ENCODE results near the gene THBS3.
"Not testable (repeated sequence)": the region's sequence is repeated elsewhere in the genome, so short reads cannot be mapped to it uniquely, and the experiment has no call there.

Gene THBS3

DNA sequence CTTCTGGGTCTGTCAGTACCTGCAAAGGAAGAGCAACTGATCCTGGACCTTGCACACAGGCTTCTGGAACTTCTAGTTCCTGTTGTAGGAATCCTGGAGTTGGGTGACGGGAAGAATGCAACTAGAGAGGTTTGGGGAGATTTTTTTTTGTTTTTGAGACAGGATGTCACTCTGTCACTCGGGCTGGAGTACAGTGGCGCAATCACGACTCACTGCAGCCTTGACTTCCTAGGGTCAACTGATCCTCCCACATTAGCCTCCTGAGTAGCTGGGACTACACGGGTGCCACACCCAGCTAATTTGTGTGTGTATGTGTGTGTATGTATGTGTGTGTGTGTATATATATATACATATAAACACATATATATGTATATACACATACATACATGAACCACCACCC is 28.8 kb upstream of the THBS3 start:
- no peak for DNase-seq (ENCODE audit: extremely low read depth in 1 of 2, low read depth in 1 of 2)

DNA sequence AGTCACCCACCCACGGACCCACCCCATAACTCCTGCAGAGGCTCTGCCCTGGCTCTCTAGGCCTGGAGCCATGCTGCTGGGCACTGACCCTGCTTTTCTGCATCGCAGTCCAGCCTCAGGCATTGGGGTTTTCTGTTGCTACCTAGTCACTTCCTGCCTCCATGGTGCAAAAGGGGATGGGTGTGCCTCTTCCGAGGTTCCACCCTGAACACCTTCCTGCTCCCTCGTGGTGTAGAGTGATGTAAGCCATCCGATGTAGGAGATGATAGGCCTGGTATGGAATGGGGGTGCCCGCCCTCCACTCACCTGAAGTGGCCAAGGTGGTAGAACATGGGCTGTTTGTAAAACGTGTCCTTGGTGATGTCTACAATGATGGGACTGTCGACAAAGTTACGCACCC is 27.7 kb upstream of the THBS3 start:
- not testable (repeated sequence) for DNase-seq (ENCODE audit: extremely low read depth in 1 of 2, low read depth in 1 of 2)

DNA sequence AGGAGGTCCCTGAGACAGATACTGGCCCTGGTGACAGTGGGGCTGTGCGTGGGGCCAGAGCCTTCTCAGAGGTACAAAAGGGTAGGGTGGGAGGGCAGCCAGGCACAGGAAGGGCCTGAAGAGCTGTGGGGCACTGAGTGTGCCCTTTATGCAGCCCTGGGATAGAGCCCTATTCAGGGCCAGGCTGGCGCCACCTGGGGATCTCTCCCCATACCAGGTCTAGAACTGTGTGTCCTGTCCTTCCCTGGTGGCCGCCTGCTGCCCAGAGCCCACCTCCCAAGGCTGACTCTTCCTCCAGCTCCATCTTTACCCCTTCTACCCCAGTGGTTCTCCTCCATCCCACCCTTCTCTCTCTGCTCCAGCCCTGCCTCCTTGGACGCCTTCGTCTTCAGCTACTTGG is 25.8 kb upstream of the THBS3 start:
- DNase-seq (ENCODE audit: extremely low read depth in 1 of 2, low read depth in 1 of 2): not testable (repeated sequence)

DNA sequence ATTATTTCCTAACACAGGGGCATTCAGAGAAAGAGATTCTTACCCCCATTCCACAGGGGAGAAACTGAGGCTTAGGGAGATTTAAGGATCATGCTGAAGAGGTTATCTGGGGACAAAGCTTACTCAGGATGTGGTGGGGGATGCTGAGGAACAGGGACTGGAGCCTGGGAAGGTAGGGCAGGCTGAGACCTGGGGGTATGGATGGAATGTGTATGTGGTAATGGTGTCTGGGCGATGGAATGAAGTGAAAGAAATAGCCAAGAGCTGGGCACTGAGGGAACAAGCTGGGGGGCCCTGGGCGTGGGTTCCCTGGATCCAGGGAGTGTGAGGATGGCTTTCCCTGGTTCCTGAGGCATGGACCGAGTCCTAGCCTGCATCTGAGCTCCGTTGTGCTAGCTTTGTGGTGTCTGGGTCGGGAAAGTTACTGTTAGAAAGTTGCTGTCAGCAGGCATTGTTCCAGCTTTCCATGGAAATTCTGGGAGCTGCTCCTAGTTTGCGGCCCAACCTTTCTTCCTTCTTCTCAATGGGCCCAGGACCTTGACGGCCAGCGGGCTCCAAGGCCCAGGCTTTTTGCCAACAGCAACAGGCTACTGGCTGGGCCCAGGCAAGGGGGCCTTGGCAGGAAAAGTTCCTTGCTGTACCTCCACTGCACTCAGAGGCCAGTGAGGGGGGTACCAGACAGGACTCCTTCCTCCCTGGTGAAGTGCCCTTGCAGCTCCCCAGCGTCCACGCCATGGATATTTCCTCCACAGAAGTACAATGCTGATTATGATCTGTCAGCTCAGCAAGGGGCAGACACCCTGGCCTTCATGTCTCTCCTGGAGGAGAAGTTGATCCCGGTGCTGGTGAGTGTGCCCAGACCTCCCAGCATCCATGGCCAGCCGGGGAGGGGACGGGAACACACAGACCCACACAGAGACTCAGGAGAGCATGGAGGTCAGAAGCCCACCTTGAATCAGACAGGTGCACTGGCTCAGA is 24.6 kb upstream of the THBS3 start:
- DNase-seq (ENCODE audit: extremely low read depth in 1 of 2, low read depth in 1 of 2): not testable (repeated sequence)

DNA sequence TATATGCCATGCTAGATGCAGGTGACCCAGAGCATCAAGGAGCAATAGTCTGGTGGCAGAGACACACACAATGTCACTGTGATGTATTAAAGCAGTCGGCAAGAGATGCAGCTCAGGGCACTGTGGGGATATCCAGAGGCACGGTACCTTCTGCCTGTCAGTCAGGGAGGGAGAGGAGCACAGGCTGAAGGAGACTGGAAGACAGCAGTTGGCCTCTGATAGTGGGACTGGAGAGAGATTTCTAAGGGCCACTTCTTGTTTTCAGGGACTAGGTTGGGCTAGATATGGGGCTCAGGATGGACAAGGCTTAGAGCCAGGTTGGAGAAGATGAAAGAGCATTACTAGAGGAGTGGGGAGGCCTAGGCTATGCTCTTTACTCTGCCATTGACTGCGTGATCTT is 23.6 kb upstream of the THBS3 start:
- not testable (repeated sequence) for DNase-seq (ENCODE audit: extremely low read depth in 1 of 2, low read depth in 1 of 2)

DNA sequence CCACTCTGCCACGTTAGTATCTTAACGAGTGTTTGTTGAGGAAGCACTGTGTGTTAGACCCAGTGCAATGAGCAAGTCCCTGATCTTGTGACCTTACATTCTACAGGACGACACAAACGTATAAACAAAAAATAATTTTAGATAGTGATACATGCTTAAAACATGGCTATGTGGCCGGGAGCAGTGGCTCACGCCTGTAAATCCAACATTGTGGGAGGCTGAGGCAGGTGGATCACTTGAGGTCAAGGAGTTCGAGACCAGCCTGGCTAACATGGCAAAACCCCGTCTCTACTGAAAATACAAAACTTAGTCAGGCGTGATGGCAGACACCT is 20.4 kb upstream of the THBS3 start:
- DNase-seq (ENCODE audit: extremely low read depth in 1 of 2, low read depth in 1 of 2): no peak

DNA sequence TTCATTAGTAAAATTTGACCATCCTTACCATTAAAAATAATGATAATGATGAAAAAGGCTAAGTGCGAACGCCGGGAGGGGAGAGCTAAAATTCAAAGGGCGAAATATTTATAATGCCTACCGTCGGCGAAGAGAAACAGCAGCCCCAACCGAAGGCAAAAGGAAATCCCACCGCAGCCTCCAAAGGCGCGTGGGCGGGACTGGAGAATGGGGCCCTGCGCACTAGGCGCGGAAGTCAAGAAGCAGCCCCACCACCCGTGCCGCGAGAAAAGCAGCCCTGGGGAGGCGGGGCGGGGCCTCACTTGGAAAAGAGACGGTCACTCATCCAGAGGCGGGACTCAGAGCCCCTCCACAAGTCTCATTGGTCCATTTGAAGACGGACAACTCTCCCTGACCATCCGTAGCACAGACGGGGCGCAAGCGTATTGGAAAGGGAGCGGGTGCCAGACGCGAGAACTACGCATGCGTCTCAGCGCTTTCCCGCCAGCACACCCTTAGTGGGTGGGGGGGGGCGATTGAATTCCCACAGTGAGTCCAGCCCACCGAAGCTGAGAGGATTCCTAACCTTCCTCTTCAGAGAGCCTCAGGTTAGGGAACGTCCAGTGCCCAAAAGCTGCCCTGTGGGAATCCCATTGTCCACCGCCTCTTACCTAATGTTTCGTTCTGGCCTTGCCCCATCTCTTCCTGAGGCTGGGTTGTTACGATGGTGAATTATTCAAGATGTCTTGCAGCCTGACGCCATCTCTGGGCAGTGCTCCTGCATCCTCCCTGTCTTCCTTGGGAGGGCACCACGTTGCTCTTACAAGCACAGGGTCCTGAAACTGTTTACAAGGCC is 19.8 kb upstream of the THBS3 start:
- peak; percentile 95 to 100 for DNase-seq (ENCODE audit: extremely low read depth in 1 of 2, low read depth in 1 of 2)

DNA sequence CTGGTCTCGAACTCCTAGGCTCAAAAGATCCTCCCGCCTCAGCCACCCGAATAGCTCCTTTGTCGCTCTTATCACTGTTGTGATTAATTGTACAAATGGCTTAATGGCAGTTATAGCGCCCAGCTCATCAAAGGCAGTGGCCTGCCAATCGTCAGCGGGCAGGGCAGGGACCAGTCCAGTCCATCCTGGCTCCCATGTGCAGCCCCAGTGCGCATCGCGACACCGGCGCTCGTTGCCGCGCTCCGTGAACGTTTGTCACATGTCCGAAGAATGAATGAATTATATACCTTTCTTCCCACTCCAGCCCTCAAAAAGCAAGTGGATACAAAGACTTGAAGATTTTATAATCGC is 19.2 kb upstream of the THBS3 start:
- no peak for DNase-seq (ENCODE audit: extremely low read depth in 1 of 2, low read depth in 1 of 2)

DNA sequence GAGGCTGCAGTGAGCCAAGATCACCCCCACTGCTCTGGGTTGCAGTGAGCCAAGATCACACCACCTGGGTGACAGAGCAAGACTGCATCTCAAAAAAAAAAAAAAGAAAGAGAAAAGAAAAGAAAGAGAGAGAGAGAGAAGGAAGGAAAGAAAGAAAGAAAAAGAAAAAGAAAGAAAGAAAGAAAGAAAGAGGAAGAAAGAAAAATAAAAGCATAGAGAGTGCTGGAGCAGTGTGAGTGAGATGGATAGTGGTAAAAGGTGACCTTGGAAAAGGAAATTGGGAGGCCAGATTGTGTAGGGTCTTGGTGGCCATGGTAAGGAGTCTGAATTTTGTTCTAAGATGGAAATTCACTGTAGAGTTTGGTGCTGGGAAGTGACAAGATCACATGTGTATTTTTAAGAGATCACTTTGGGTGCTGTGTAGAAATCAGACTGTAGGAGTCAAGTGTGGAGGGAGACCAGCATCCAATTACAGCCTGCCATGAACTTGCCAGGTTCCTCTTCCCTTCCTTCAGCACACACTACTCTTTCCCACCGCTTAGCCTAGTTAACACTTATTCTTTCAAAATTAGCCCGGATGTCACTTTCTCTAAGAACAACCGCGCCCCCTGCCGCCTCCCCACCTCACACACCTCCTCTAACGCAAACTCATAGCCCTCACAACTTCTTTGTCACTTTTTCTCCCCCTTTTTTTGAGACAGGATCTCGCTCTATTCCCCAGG is 18.7 kb upstream of the THBS3 start:
- peak; percentile 72 to 85 for DNase-seq (ENCODE audit: extremely low read depth in 1 of 2, low read depth in 1 of 2)

DNA sequence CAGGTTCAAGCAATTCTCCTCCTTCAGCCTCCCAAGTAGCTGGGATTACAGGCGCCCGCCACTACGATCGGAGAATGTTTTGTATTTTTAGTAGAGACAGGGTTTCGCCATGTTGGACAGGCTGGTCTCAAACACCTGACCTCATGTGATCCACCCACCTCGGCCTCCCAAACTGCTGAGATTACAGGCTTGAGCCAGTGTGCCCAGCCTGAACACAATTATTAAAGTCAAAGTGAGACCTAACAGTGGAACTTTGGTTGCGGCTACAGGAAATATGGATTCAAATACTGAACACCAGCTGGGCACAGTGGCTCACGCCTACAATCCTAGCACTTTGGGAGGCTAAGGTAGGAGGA is 17.7 kb upstream of the THBS3 start:
- DNase-seq (ENCODE audit: extremely low read depth in 1 of 2, low read depth in 1 of 2): not testable (repeated sequence)

DNA sequence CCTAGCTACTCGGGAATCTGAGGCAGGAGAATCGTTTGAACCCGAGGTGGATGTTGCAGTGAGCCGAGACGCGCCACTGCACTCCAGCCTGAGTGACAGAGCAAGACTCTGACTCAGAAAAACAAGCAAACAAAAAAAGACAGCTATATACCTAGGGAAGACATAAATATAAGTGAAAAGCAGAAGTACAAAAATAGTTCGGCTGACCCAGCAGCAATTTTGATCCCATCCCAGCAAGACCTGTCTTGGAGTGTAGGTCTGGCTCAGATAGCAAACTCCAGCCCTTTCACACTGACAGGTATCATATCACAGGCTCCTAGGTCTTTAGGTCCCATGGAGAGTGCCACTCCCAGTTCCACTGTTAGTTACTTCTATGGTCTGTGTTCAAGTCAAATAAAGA is 15.3 kb upstream of the THBS3 start:
- no peak for DNase-seq (ENCODE audit: extremely low read depth in 1 of 2, low read depth in 1 of 2)

DNA sequence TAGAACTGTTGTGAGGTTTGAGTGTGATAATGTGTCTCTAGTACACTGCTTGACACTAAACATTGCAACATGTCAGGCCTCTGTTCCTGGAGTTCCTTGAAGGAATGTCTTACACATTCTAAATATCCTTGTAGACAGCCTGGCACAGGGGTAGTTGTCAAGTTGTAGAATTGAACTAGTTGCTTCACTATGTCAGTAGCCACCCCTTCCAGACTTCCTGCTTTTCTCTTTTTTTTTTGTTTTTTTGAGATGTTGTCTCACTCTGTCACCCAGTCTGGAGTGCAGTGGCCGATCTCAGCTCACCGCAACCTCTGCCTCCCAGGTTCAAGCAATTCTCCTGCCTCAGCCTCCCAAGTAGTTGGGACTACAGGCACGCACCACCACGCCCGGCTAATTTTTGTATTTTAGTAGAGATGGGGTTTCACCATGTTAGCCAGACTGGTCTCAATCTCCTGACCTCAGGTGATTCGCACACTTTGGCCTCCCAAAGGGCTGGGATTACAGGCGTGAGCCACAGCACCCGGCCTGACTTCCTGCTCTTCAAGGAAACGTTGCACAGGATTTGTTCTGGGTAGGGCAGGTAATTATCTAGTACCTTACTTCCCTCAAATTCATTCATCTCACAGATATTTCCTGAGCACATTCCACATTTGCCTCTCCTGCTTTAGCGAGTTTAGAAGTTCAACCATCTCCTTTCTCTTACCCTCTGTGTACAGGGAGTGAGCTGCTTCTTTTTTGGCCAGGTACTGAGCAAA is 12.7 kb upstream of the THBS3 start:
- DNase-seq (ENCODE audit: extremely low read depth in 1 of 2, low read depth in 1 of 2): not testable (repeated sequence)

DNA sequence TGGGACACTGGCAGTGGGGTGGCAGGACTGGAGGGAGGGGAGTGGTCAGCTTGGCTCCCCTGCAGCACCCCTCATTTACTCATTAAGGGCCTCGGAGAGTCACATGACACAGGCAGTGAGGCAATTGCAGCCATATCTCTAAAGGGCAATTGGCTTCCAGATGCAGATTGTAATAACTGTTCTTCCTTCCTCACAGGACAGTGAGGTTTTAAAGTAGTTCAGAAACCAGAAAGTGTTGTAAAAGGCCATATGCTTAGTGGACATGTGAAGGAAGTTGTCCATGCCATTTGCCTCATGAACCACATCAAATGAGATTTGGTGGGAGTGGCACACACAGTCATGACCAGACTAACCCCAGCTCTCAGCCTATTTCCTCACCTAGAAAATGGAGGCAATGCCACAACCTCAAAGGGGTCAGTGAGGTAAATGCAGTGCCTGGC is 11.9 kb upstream of the THBS3 start:
- no peak for DNase-seq (ENCODE audit: extremely low read depth in 1 of 2, low read depth in 1 of 2)

DNA sequence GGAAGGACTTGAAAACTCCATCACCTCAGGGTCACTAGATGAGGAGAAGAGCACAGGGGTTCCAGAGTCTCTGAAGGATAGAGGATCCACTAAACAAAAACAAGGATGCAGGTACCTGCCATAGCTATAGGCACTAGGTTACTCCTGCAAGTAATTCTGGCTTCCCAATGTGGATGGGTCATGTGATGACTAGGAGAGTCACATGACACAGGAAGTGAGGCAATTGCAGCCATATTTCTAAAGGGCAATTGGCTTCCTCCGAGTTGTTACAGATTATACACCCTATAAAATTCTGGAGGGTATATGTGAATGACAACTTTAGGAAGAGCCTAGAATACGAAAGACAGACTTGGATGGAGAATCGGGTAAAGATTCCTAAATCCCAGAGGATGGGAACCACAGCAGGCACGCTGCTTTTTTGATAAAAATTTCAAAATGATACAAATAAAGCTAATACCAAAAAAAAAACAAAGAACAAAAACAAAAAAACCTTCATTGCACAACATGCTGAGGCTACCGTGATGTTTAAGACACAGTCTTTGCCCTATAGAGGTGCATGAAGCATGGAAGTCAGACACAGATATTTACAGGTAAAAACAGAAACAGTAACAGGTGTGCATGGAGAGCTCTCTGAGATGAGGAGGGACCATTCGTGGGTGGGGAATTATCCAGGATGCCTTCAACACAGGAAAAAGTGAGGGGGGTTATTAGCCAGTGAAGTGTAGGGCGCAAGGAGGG is 11.3 kb upstream of the THBS3 start:
- DNase-seq (ENCODE audit: extremely low read depth in 1 of 2, low read depth in 1 of 2): no peak

DNA sequence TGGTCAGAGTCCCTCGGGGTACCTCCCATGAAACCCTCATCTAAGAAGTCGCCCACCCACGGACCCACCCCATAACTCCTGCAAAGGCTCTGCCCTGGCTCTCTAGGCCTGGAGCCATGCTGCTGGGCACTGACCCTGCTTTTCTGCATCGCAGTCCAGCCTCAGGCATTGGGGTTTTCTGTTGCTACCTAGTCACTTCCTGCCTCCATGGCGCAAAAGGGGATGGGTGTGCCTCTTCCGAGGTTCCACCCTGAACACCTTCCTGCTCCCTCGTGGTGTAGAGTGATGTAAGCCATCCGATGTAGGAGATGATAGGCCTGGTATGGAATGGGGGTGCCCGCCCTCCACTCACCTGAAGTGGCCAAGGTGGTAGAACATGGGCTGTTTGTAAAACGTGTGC is 7.0 kb upstream of the THBS3 start:
- not testable (repeated sequence) for DNase-seq (ENCODE audit: extremely low read depth in 1 of 2, low read depth in 1 of 2)

DNA sequence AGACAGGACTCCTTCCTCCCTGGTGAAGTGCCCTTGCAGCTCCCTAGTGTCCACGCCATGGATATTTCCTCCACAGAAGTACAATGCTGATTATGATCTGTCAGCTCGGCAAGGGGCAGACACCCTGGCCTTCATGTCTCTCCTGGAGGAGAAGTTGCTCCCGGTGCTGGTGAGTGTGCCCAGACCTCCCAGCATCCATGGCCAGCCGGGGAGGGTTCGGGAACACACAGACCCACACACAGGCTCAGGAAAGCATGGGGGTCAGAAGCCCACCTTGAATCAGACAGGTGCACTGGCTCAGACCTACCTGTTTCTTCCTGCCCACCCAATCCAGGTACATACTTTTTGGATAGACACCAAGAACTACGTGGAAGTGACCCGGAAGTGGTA is 4.3 kb upstream of the THBS3 start:
- DNase-seq (ENCODE audit: extremely low read depth in 1 of 2, low read depth in 1 of 2): not testable (repeated sequence)

DNA sequence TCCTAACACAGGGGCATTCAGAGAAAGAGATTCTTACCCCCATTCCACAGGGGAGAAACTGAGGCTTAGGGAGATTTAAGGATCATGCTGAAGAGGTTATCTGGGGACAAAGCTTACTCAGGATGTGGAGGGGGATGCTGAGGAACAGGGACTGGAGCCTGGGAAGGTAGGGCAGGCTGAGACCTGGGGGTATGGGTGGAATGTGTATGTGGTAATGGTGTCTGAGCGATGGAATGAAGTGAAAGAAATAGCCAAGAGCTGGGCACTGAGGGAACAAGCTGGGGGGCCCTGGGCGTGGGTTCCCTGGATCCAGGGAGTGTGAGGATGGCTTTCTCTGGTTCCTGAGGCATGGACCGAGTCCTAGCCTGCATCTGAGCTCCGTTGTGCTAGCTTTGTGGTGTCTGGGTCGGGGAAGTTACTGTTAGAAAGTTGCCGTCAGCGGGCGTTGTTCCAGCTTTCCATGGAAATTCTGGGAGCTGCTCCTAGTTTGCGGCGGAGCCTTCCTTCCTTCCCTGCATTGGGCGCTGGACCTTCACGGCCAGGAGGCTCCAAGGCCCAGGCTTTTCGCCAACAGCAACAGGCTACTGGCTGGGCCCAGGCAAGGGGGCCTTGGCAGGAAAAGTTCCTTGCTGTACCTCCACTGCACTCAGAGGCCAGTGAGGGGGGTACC is 3.8 kb upstream of the THBS3 start:
- not testable (repeated sequence) for DNase-seq (ENCODE audit: extremely low read depth in 1 of 2, low read depth in 1 of 2)

DNA sequence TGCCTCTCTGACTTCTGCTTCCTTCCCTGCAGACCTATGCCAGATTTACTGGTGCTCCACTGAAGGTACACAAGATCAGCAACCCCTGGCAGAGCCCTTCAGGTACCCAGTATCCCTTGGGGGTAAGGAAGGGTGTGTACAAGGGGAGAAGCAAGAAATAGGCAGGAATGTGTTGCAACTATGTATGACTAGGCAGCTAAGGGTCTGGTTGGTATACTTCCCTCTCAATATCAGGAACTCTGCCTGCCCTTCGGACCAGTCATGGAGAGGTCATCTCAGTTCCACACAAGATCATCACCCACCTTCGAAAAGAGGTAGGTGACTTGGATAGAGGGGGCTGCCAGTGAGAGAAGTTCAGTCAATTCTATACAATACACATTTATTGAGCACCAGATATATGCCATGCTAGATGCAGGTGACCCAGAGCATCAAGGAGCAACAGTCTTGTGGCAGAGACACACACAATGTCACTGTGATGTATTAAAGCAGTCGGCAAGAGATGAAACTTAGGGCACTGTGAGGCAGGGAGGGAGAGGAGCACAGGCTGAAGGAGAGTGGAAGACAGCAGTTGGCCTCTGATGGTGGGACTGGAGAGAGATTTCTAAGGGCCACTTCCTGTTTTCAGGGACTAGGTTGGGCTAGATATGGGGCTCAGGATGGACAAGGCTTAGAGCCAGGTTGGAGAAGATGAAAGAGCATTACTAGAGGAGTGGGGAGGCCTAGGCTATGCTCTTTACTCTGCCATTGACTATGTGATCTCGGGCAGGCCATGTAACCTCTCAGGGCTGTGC is 2.8 kb upstream of the THBS3 start:
- no peak for DNase-seq (ENCODE audit: extremely low read depth in 1 of 2, low read depth in 1 of 2)

DNA sequence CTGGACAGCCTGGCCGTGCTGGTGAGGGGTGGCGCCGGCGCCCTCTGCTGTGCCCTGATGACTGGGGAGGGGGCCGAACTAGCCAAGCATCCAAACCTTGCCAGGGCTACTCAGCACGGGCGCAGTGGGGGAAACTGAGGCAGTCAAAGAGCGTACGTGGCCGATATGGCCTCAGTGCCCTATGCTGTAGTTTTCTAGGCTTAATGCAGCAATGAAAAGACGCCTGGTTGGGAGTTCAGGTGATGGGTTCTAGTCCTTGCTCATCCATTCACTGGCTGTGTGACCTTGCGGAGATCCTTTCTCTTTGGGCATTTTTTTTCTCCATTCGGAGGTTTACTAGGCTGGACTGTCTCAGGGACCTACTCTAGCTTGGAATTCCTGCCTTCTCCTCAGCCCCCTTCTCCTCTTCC is 1.6 kb upstream of the THBS3 start:
- DNase-seq (ENCODE audit: extremely low read depth in 1 of 2, low read depth in 1 of 2): no peak

Measured in activated CD8-positive, alpha-beta memory T cell treated with anti-CD3 and anti-CD28 coated beads for 1 hour (primary cell).